Measurements from ENCODE around the gene KIAA1755. TPM values are rescaled to one million over a fixed set of nuclear protein-coding genes. Genes with fewer than 3 reads are reported as not detected.

Gene KIAA1755
- total and polyA plus RNA-seq, 10 of the 15 experiments (the other 5 are each of a cell fraction or from before 2014, with no cell fraction given): not detected

DNA sequence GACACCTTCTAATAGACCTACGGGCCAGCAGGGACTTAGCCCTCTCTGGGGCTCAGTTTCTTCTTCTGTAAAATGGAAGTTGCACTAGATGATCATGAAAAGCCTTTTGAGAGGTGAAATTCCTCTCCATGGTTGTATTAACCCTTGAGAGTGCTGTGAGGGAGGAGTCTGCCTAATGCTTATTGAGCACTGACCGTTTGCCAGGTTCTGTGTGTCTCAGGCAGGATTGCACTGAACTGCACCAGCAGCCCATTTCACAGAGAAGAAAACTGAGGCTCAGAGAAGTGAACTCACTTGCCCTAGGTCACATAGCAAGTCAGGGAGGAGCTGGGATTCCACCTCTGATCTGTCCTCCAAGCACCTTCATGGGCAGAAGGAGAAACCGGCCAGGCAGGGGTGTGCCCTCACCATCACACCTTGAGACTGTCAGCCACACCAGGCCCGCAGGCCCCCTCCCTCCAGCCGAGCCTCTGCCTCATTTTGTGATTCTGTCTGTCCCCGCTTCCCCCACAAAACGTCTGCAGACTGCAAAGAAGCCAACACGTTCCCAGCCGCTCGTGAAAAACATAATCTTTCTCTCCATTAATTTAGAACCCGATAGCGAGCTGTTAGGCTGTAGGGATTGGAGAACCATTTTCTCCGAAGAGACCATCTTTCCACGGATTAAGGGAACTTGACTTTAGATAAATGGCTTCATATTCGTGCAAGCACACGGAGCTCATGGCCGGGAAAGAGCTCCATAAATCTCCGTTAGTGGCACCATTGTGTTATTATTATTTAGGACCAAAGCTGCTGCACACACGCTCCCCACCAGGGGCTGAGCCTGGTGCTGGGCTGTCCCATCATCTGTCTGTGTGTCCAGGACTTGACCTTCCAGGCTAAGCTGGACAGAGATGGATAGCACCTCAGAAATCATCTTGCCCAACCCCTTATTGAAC is 46.0 kb downstream of the KIAA1755 start (continued):
- TF ChIP-seq SP1 (IDR thresholded peaks at IDR 0.05; ENCODE audit: low read depth, low read length) (no peak), EGR1 (IDR thresholded peaks at IDR 0.05; ENCODE audit: borderline replicate concordance in 1 of 2, low read depth in 2 of 2, low read length in 2 of 2) (no peak), FOS (IDR thresholded peaks at IDR 0.05; ENCODE audit: borderline replicate concordance, extremely low read depth, insufficient read length) (no peak)

DNA sequence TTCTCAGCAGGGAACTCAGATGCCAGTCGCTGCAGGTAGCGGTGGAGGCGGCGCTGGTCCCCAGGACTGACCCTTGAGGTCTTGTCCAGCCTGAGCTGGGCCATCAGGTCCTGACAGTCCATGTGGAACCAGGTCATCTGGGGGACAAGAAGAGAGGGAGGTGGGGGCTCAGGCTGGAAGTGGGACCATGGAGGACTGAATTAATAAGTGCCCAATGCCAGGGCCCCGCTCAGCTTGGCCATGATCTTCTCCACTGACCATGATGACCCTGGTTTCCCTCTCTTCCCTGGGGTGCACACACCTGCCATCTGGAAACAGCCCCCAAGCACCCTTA is 47.0 kb downstream of the KIAA1755 start:
- in situ Hi-C loops (cut with MboI): loop anchor here (5.0 kb wide), 1 partner anchor 156 kb away; no protein-coding TSS in a partner anchor
- no peak overlapping the region for H3K27ac ChIP-seq (ENCODE audit: control insufficient read depth, insufficient read depth)
- FAIRE-seq: no peak
- H3K9ac ChIP-seq (ENCODE audit: control insufficient read depth, insufficient read depth, low read length): no peak overlapping the region
- BruUV-seq (replicated peaks): no TSS peak
- intact Hi-C loops (cut with micrococcal nuclease; ENCODE audit: unreplicated experiment): no loop called here
- ChIA-PET POLR2A (no interaction called here), SMC1A (ENCODE audit: uncharacterized antibody, unreplicated experiment) (no interaction called here), CTCF (interaction anchor here (1.0 to 5.1 kb wide), 3 partner anchors 8 to 649 kb away, joined by 3 to 27 read pairs (median 4); no protein-coding TSS in a partner anchor), RAD21 (ENCODE audit: unreplicated experiment) (no interaction called here)
- TF ChIP-seq STAT3 (IDR thresholded peaks at IDR 0.05; ENCODE audit: low read depth, low read length): no peak
- TF ChIP-seq TAF1 (IDR thresholded peaks at IDR 0.05; ENCODE audit: borderline replicate concordance, low read depth, low read length): no peak
- TF ChIP-seq SIX5 (IDR thresholded peaks at IDR 0.05; ENCODE audit: low read depth, low read length, severe bottlenecking): no peak
- TF ChIP-seq ZBED1 (IDR thresholded peaks at IDR 0.05; ENCODE audit: borderline replicate concordance): no peak
- TF ChIP-seq BCL11A (IDR thresholded peaks at IDR 0.05; ENCODE audit: low read depth, low read length): no peak
- TF ChIP-seq FOXM1 (IDR thresholded peaks at IDR 0.05; ENCODE audit: low read depth, low read length): no peak
- TF ChIP-seq USF2 (IDR thresholded peaks at IDR 0.05; ENCODE audit: borderline replicate concordance, low read depth, low read length): no peak
- TF ChIP-seq HDGF (IDR thresholded peaks at IDR 0.05): no peak
- H3K4me3 ChIP-seq: no peak overlapping the region
- no peaks in the 10 kb centered on the region; a peak in 1 of 4 replicates for H3K27me3 ChIP-seq (replicated peaks in 1 of 2; ENCODE audit: control insufficient read depth in 2 of 2, insufficient read depth in 2 of 2, low read length in 1 of 2)
- WGBS (ENCODE audit: insufficient coverage, insufficient replicate concordance, low lambda C conversion rate, missing lambda C conversion rate): 81% methylated on average over 5 of the region's 5 CpGs
- no peaks in the 10 kb centered on the region for H4K20me1 ChIP-seq (ENCODE audit: control insufficient read depth, insufficient read depth)
- no peaks in the 10 kb centered on the region for H3K9me3 ChIP-seq (replicated peaks; ENCODE audit: control insufficient read depth, insufficient read depth, low read length)
- no peaks in the 10 kb centered on the region for H3K36me3 ChIP-seq (ENCODE audit: control insufficient read depth in 2 of 2, insufficient read depth in 2 of 2, low read length in 1 of 2)
- no peak for DNase-seq (ENCODE audit: low read depth, low spot score)
- H2AFZ ChIP-seq (ENCODE audit: control insufficient read depth, low read depth, low read length): no peak overlapping the region
- no peak overlapping the region for H3K4me2 ChIP-seq (ENCODE audit: control insufficient read depth, insufficient read depth)
- ATAC-seq: no peak
- no peaks in the 10 kb centered on the region for H3K4me1 ChIP-seq (ENCODE audit: control insufficient read depth, insufficient read depth, low read length)
- no peaks in the 10 kb centered on the region for H3K79me2 ChIP-seq (ENCODE audit: control insufficient read depth, insufficient read depth, low read length)

Measured in GM12878 (cell line).